Esophagus muscularis mucosa (tissue), 4 donors: Measurements from ENCODE around the gene RNLS. TPM values are rescaled to one million over a fixed set of nuclear protein-coding genes. Genes with fewer than 3 reads are reported as not detected.
A peak's percentile ranks its signal among the peaks of the same experiment; 100 is the strongest.

Source experiments
- DNase-seq: peaks from one replicate; pipeline ENCODE4 v3.0.0-alpha.2; 2017; ENCODE audit errors: extremely low spot score
- H3K27ac ChIP-seq, 4 donors: fragments of 200-600 bp; sonication (generic); replicated peaks in 1 of 4; 1 replicate in 3 of 4; 2 replicates in 1 of 4; pipeline ENCODE4 v1.5.1; 2016 to 2019; ENCODE audit warnings: mild to moderate bottlenecking in 1 of 4
- H3K27me3 ChIP-seq, 4 donors: fragments of 200-600 bp; sonication (generic); one replicate each; pipeline versions ENCODE4 v1.5.1 to v1.6.0; 2016 to 2019
- H3K36me3 ChIP-seq, 4 donors: fragments of 200-600 bp; sonication (generic); one replicate each; pipeline ENCODE4 v1.5.1; 2016 to 2019
- H3K4me1 ChIP-seq, 4 donors: fragments of 200-600 bp; sonication (generic); one replicate each; pipeline ENCODE4 v1.5.1; 2016 to 2019
- H3K4me3 ChIP-seq, 4 donors: fragments of 200-600 bp; sonication (generic); 1 replicate in 2 of 4; 2 replicates in 2 of 4; pipeline ENCODE4 v1.5.1; 2016 to 2019; ENCODE audit warnings: mild to moderate bottlenecking in 4 of 4, moderate library complexity in 1 of 4
- H3K9me3 ChIP-seq, 4 donors: fragments of 200-600 bp; sonication (generic); 1 replicate in 3 of 4; 2 replicates in 1 of 4; pipeline ENCODE4 v1.5.1; 2016 to 2019
- EP300 ChIP-seq: sonication (generic); formaldehyde crosslinking; IDR thresholded peaks from one replicate; pipeline ENCODE4 v1.6.1; 2017; ENCODE audit warnings: antibody characterized with exemption
- POLR2A ChIP-seq: fragments of 450-650 bp; IDR thresholded peaks from one replicate; pipeline ENCODE4 v1.6.1; 2017; ENCODE audit warnings: antibody characterized with exemption, moderate library complexity, mild to moderate bottlenecking, low read depth
- POLR2AphosphoS5 ChIP-seq, 2 donors: sonication (generic); formaldehyde crosslinking; IDR thresholded peaks; one replicate each; pipeline ENCODE4 v1.6.1; 2017; ENCODE audit warnings: antibody characterized with exemption in 2 of 2
- WGBS: methylation state at CpG from one replicate; pipeline ENCODE4 v1.1.5; 2018; 5-methylcytosine and 5-hydroxymethylcytosine counted together
- intact Hi-C: fragments of 100-400 bp; cut with DNase I; formaldehyde crosslinking; loops from one replicate; pipeline ENCODE4 v1.15.1; 2023
- total RNA-seq, 4 donors: library from RNA; depleted of rRNA; stranded (reverse); fragments of >200 nt; gene quantifications; one replicate each; pipeline versions ENCODE4 v1.1.0 to v1.2.1, GENCODE V29; 2016
- TF ChIP-seq, protein P1 (sequence below), 3 experiments: fragments of 200-600 bp in 2 of 3; fragments of 450-650 bp in 1 of 3; sonication (generic) in 2 of 3; IDR thresholded peaks; one replicate each; pipeline ENCODE4 v1.5.1; 2017 to 2019; ENCODE audit warnings: antibody characterized with exemption in 3 of 3, mild to moderate bottlenecking in 2 of 3, moderate library complexity in 1 of 3

Gene RNLS
- total RNA-seq, 4 donors from 2014 or later = 6.7 to 12.9 (median 10.9) TPM

DNA sequence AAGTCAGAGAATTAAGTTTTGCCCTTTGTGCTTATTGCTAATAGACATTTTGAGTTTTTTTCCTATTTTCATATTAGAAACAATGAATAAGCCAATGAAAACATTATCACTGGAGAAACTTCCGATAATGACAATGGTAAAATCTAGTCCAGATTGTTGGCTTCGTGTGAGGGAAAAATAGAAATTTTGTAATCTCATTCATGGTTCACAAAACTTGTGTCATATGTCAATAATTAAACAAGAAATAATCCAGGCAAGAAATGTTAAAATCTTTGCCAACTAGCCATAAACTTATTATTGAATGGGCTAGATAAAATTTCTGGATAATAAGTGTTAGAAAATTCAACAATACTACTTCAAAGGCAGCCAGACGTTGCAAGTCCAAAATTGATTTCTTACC, 36.6 kb downstream of the RNLS start:
- Histone ChIP-seq H3K4me1 (no peaks in the 10 kb centered on the region), H3K4me3 (no peak overlapping the region), H3K27ac (no peak overlapping the region), H3K36me3 (no peaks in the 10 kb centered on the region), H3K9me3 (no peaks in the 10 kb centered on the region), H3K27me3 (no peaks in the 10 kb centered on the region)
- intact Hi-C loops = no loop called here
- DNase-seq = no peak
- 84% methylated on average over 3 of the region's 3 CpGs for WGBS
- no peak for TF ChIP-seq EP300
- TF ChIP-seq, protein P1, sequence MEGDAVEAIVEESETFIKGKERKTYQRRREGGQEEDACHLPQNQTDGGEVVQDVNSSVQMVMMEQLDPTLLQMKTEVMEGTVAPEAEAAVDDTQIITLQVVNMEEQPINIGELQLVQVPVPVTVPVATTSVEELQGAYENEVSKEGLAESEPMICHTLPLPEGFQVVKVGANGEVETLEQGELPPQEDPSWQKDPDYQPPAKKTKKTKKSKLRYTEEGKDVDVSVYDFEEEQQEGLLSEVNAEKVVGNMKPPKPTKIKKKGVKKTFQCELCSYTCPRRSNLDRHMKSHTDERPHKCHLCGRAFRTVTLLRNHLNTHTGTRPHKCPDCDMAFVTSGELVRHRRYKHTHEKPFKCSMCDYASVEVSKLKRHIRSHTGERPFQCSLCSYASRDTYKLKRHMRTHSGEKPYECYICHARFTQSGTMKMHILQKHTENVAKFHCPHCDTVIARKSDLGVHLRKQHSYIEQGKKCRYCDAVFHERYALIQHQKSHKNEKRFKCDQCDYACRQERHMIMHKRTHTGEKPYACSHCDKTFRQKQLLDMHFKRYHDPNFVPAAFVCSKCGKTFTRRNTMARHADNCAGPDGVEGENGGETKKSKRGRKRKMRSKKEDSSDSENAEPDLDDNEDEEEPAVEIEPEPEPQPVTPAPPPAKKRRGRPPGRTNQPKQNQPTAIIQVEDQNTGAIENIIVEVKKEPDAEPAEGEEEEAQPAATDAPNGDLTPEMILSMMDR (IDR thresholded peaks at IDR 0.05) = no peak
- TF ChIP-seq POLR2A = no peak
- TF ChIP-seq POLR2AphosphoS5 (IDR thresholded peaks at IDR 0.05) = no peak

GRCh38 chr10:88545359-88545758, 37.8 kb downstream of the RNLS start:
- Histone ChIP-seq H3K36me3 (no peaks in the 10 kb centered on the region), H3K27me3 (no peaks in the 10 kb centered on the region), H3K4me1 (no peaks in the 10 kb centered on the region), H3K27ac (no peak overlapping the region), H3K4me3 (no peak overlapping the region), H3K9me3 (no peaks in the 10 kb centered on the region)
- no peak for TF ChIP-seq POLR2A
- DNase-seq = no peak
- WGBS = 86% methylated on average over 4 of the region's 4 CpGs
- intact Hi-C loops = no loop called here

GRCh38 chr10:88544140-88544870, 38.8 kb downstream of the RNLS start:
- WGBS = 95% methylated on average over 2 of the region's 2 CpGs
- H3K27ac ChIP-seq = no peak overlapping the region
- intact Hi-C loops = no loop called here

GRCh38 chr10:88542522-88542921, 40.6 kb downstream of the RNLS start:
- no peak overlapping the region for H3K4me3 ChIP-seq
- H3K9me3 ChIP-seq = no peaks in the 10 kb centered on the region
- no peak for DNase-seq
- peaks cover 0 to 13% (median 5%) of the 10 kb centered on the region in 4 donors for H3K4me1 ChIP-seq
- H3K27me3 ChIP-seq = no peaks in the 10 kb centered on the region
- intact Hi-C loops = no loop called here
- H3K36me3 ChIP-seq = no peaks in the 10 kb centered on the region
- WGBS = 87% methylated on average over 4 of the region's 4 CpGs
- no peak overlapping the region for H3K27ac ChIP-seq
- no peak for TF ChIP-seq POLR2AphosphoS5 (IDR thresholded peaks at IDR 0.05)
- TF ChIP-seq, protein P1 (IDR thresholded peaks at IDR 0.05) = no peak
- TF ChIP-seq EP300 = no peak
- TF ChIP-seq POLR2A = no peak

More at GRCh38 chr10:88544140-88544870, 38.8 kb downstream of the RNLS start:
- no peak for TF ChIP-seq POLR2A
- TF ChIP-seq, protein P1 (IDR thresholded peaks at IDR 0.05) = no peak
- TF ChIP-seq POLR2AphosphoS5 (IDR thresholded peaks at IDR 0.05) = no peak
- TF ChIP-seq EP300 = no peak
- no peaks in the 10 kb centered on the region for H3K4me1 ChIP-seq
- DNase-seq = no peak
- no peaks in the 10 kb centered on the region for H3K36me3 ChIP-seq
- H3K9me3 ChIP-seq = no peaks in the 10 kb centered on the region
- no peaks in the 10 kb centered on the region for H3K27me3 ChIP-seq
- H3K4me3 ChIP-seq = no peak overlapping the region

- DNase-seq = no peak
- 67% methylated on average over 5 of the region's 5 CpGs for WGBS
- H3K27ac ChIP-seq = peak overlapping the region in 1 of 4 donors; percentile 61
- intact Hi-C loops = no loop called here
- no peak overlapping the region for H3K4me3 ChIP-seq
- no peaks in the 10 kb centered on the region for H3K9me3 ChIP-seq
- H3K27me3 ChIP-seq = no peaks in the 10 kb centered on the region
- no peak for TF ChIP-seq EP300
- peaks cover 0 to 13% (median 5%) of the 10 kb centered on the region in 4 donors for H3K4me1 ChIP-seq
- no peaks in the 10 kb centered on the region for H3K36me3 ChIP-seq
Observed at GRCh38 chr10:88541116-88541626, 41.9 kb downstream of the RNLS start.
